Endothelial cell of umbilical vein (primary cell): ENCODE data around the gene NHSL2. TPM values are rescaled to one million over a fixed set of nuclear protein-coding genes. Genes with fewer than 3 reads are reported as not detected.

Experiments used
- BruUV-seq: library from RNA; stranded (reverse); fragments of 400-500 nt; replicated peaks from 2 replicates; lab custom pipeline; 2021; lab: Mats Ljungman, UMichigan
- CTCF ChIA-PET: fragments of 300-600, 350-600 bp; sonication (Branson Sonifier 250); formaldehyde crosslinking; loops from one replicate; lab custom pipeline; 2021; ENCODE audit warnings: antibody characterized with exemption, inconsistent platforms; lab: Charles Lee
- POLR2A ChIA-PET: fragments of 300-600, 350-600 bp; sonication (Branson Sonifier 250); formaldehyde crosslinking; loops from one replicate; lab custom pipeline; 2021; ENCODE audit warnings: antibody characterized with exemption, inconsistent platforms; lab: Charles Lee
- DNase-seq: peaks from one replicate; pipeline ENCODE4 v3.0.0-alpha.2; 2011; ENCODE audit warnings: low read depth, low spot score
- FAIRE-seq: peaks from 2 replicates; lab custom pipeline; 2011; peaks lifted over from hg19 to GRCh38; lab: Jason Lieb, UNC
- H2AFZ ChIP-seq: 2 replicates; pipeline ENCODE4 v1.6.0; 2012; ENCODE audit warnings: low read depth, low read length, control low read depth, inconsistent platforms
- H3K27ac ChIP-seq: 2 replicates; pipeline ENCODE4 v1.5.1; 2011; ENCODE audit warnings: low read depth, mild to moderate bottlenecking, control low read depth, low read length, moderate library complexity; ENCODE audit not compliant: insufficient read depth
- H3K27me3 ChIP-seq, 2 experiments: 2 replicates each; pipeline versions ENCODE4 v1.6.0 to v1.6.1; 2011; ENCODE audit warnings: low read length in 2 of 2, mixed read lengths in 1 of 2; ENCODE audit not compliant: control insufficient read depth in 2 of 2, insufficient read depth in 2 of 2
- H3K36me3 ChIP-seq, 2 experiments: 2 replicates in 1 of 2; 3 replicates in 1 of 2; pipeline ENCODE4 v1.5.1; 2011; ENCODE audit warnings: low read length in 2 of 2, mild to moderate bottlenecking in 1 of 2, moderate library complexity in 1 of 2; ENCODE audit not compliant: control insufficient read depth in 2 of 2, insufficient read depth in 2 of 2; ENCODE audit errors: extremely low read depth in 1 of 2
- H3K4me1 ChIP-seq: 3 replicates; pipeline ENCODE4 v1.5.1; 2011; ENCODE audit warnings: mild to moderate bottlenecking, low read length; ENCODE audit not compliant: control insufficient read depth, insufficient read depth; ENCODE audit errors: extremely low read depth
- H3K4me2 ChIP-seq: 2 replicates; pipeline ENCODE4 v1.6.1; 2011; ENCODE audit warnings: low read length, control low read depth, mixed read lengths; ENCODE audit not compliant: insufficient read depth
- H3K4me3 ChIP-seq, 3 experiments: fragments of 200-600 bp in 1 of 3; sonication (generic), shearing (Covaris generic) in 1 of 3; replicated peaks in 1 of 3; 2 replicates each; pipeline ENCODE4 v1.5.1; 2011 to 2016; ENCODE audit warnings: control low read depth in 3 of 3, low read length in 3 of 3, mild to moderate bottlenecking in 2 of 3, inconsistent platforms in 1 of 3, low read depth in 1 of 3, moderate library complexity in 1 of 3; ENCODE audit not compliant: insufficient read depth in 1 of 3
- H3K79me2 ChIP-seq: 2 replicates; pipeline ENCODE4 v1.6.0; 2012; ENCODE audit warnings: low read length, inconsistent platforms; ENCODE audit not compliant: control insufficient read depth, insufficient read depth
- H3K9ac ChIP-seq: replicated peaks from 2 replicates; pipeline ENCODE3; 2011; ENCODE audit warnings: low read length, control low read depth; ENCODE audit not compliant: insufficient read depth; ENCODE audit errors: extremely low read depth
- H3K9me1 ChIP-seq: replicated peaks from 3 replicates; pipeline ENCODE4 v1.6.0; 2011; ENCODE audit warnings: mild to moderate bottlenecking, low read length; ENCODE audit not compliant: control insufficient read depth, insufficient read depth; ENCODE audit errors: extremely low read depth
- H3K9me3 ChIP-seq: replicated peaks from 2 replicates; pipeline ENCODE4 v1.5.1; 2012; ENCODE audit warnings: low read length, inconsistent platforms; ENCODE audit not compliant: control insufficient read depth, insufficient read depth
- H4K20me1 ChIP-seq: replicated peaks from 2 replicates; pipeline ENCODE3; 2011; ENCODE audit warnings: mild to moderate bottlenecking, low read length; ENCODE audit not compliant: control insufficient read depth, insufficient read depth; ENCODE audit errors: extremely low read depth
- EZH2 ChIP-seq: IDR thresholded peaks from 2 replicates; pipeline ENCODE4 v1.6.1; 2012; ENCODE audit warnings: borderline replicate concordance, low read depth, mild to moderate bottlenecking, moderate library complexity, low read length, inconsistent platforms; ENCODE audit not compliant: severe bottlenecking
- FOS ChIP-seq: IDR thresholded peaks from 2 replicates; pipeline ENCODE4 v1.6.1; 2011; ENCODE audit warnings: mild to moderate bottlenecking, low read length, moderate library complexity, borderline replicate concordance; ENCODE audit not compliant: insufficient read depth
- GATA2 ChIP-seq: IDR thresholded peaks from 2 replicates; pipeline ENCODE4 v1.7.0; 2011; ENCODE audit warnings: low read depth, mild to moderate bottlenecking, moderate library complexity, mixed read lengths, low read length; ENCODE audit not compliant: insufficient read length, insufficient read depth
- MAX ChIP-seq: IDR thresholded peaks from 2 replicates; pipeline ENCODE4 v1.6.1; 2011; ENCODE audit not compliant: insufficient read depth, insufficient read length
- MYC ChIP-seq: IDR thresholded peaks from one replicate; pipeline ENCODE4 v1.6.1; 2011; ENCODE audit warnings: mild to moderate bottlenecking, low read depth, low read length
- POLR2A ChIP-seq: IDR thresholded peaks from 2 replicates; pipeline ENCODE4 v1.6.1; 2012; ENCODE audit warnings: low read depth, mild to moderate bottlenecking, control low read depth, low read length
- POLR2AphosphoS5 ChIP-seq: IDR thresholded peaks from 2 replicates; pipeline ENCODE4 v1.6.1; 2012; ENCODE audit warnings: low read depth, mild to moderate bottlenecking, control low read depth, low read length, moderate library complexity; ENCODE audit not compliant: insufficient read depth
- dilution Hi-C: fragments of 300-500 bp; cut with MboI; formaldehyde crosslinking; loops from one replicate; pipeline ENCODE4 v1.15.0; 2019; ENCODE audit warnings: low sequenced_read_pairs; ENCODE audit not compliant: extremely low pct_ligation_motif_present
- intact Hi-C: fragments of 100-400 bp; cut with micrococcal nuclease; formaldehyde crosslinking; loops from one replicate; pipeline ENCODE4 v1.10.0; 2022
- polyA plus RNA-seq, 4 experiments: library from polyadenylated mRNA; depleted of rRNA in 3 of 4; stranded (reverse) in 3 of 4; unstranded in 1 of 4; fragments of >200 nt; gene quantifications; 2 replicates each; pipeline versions ENCODE4 v1.2.1 to v1.2.3, GENCODE V29; 2011 to 2012; ENCODE audit warnings: missing spikeins in 1 of 4
- total RNA-seq: library from RNA; stranded (reverse); gene quantifications from 2 replicates; pipeline ENCODE4 v1.2.3, GENCODE V29; 2021

Gene NHSL2
- total and polyA plus RNA-seq, 2 donors (not counting 3 experiments of a cell fraction or from before 2014, with no cell fraction given): 23.5 to 49.9 TPM

- Histone ChIP-seq H3K27me3 (no peaks in the 10 kb centered on the region), H3K36me3 (no peaks in the 10 kb centered on the region), H3K4me3 (no peak overlapping the region), H3K27ac (no peak overlapping the region), H3K79me2 (no peaks in the 10 kb centered on the region), H3K9ac (no peak overlapping the region), H4K20me1 (no peaks in the 10 kb centered on the region), H3K9me1 (no peaks in the 10 kb centered on the region), H3K4me2 (no peak overlapping the region), H3K9me3 (no peaks in the 10 kb centered on the region), H2AFZ (no peak overlapping the region), H3K4me1 (peaks cover 23% of the 10 kb centered on the region)
- DNase-seq (no peak), FAIRE-seq (no peak)
- ChIA-PET POLR2A (no interaction called here), CTCF (no interaction called here)
- dilution Hi-C loops (no loop called here), intact Hi-C loops (no loop called here)
- BruUV-seq: no TSS peak
- TF ChIP-seq POLR2AphosphoS5 (no peak), FOS (no peak), POLR2A (no peak), MAX (no peak), MYC (no peak), EZH2 (no peak), GATA2 (no peak)
Measured at GRCh38 chrX:72027914-72028307, 117.3 kb downstream of the NHSL2 start.
